Measurements from ENCODE around the gene MAPK8IP1.

GRCh38 chr11:45921561-45922424, 36.3 kb downstream of the MAPK8IP1 start:
- TF ChIP-seq POLR2A (IDR thresholded peaks at IDR 0.05) (no peak), CTCF (IDR thresholded peaks at IDR 0.05) (no peak)

Data from gastroesophageal sphincter (tissue), 3 donors.